Measurements from ENCODE around the gene GSX2. TPM values are rescaled to one million over a fixed set of nuclear protein-coding genes. Genes with fewer than 3 reads are reported as not detected.

GSX2 gene
- total RNA-seq, 1 donor from 2014 or later: not detected

GRCh38 chr4:54062392-54062791 is 37.6 kb upstream of the GSX2 start:
- H3K27me3 Mint-ChIP-seq (ENCODE audit: unreplicated experiment): peaks cover 5% of the 10 kb centered on the region
- no peak for TF ChIP-seq CTCF (IDR thresholded peaks at IDR 0.05; ENCODE audit: partially characterized antibody, unreplicated experiment)
- H3K9me3 Mint-ChIP-seq (ENCODE audit: unreplicated experiment): peaks cover 6% of the 10 kb centered on the region
- peaks cover 5% of the 10 kb centered on the region for H3K4me1 Mint-ChIP-seq (ENCODE audit: low read depth, unreplicated experiment)
- H3K27ac Mint-ChIP-seq (ENCODE audit: unreplicated experiment): no peak overlapping the region
- no peaks in the 10 kb centered on the region for H3K36me3 Mint-ChIP-seq (ENCODE audit: unreplicated experiment)
- peak overlapping the region; percentile 53 for H3K4me3 Mint-ChIP-seq (ENCODE audit: unreplicated experiment)
- no peak for DNase-seq

- H3K9me3 Mint-ChIP-seq (ENCODE audit: unreplicated experiment): peaks cover 6% of the 10 kb centered on the region
- DNase-seq: no peak
- H3K27me3 Mint-ChIP-seq (ENCODE audit: unreplicated experiment): peaks cover 6% of the 10 kb centered on the region
- TF ChIP-seq CTCF (IDR thresholded peaks at IDR 0.05; ENCODE audit: partially characterized antibody, unreplicated experiment): no peak
- H3K4me3 Mint-ChIP-seq (ENCODE audit: unreplicated experiment): peak overlapping the region; percentile 92
- H3K27ac Mint-ChIP-seq (ENCODE audit: unreplicated experiment): no peak overlapping the region
- peaks cover 5% of the 10 kb centered on the region for H3K4me1 Mint-ChIP-seq (ENCODE audit: low read depth, unreplicated experiment)
- no peaks in the 10 kb centered on the region for H3K36me3 Mint-ChIP-seq (ENCODE audit: unreplicated experiment)
Observed at GRCh38 chr4:54063229-54063628, 36.7 kb upstream of the GSX2 start.

- H3K36me3 Mint-ChIP-seq (ENCODE audit: unreplicated experiment): no peaks in the 10 kb centered on the region
- peak overlapping the region; percentile 92 for H3K4me3 Mint-ChIP-seq (ENCODE audit: unreplicated experiment)
- H3K9me3 Mint-ChIP-seq (ENCODE audit: unreplicated experiment): peaks cover 6% of the 10 kb centered on the region
- peak; percentile 58 for DNase-seq
- peaks cover 6% of the 10 kb centered on the region for H3K27me3 Mint-ChIP-seq (ENCODE audit: unreplicated experiment)
- no peak for TF ChIP-seq CTCF (IDR thresholded peaks at IDR 0.05; ENCODE audit: partially characterized antibody, unreplicated experiment)
- peak overlapping the region; percentile 83 for H3K27ac Mint-ChIP-seq (ENCODE audit: unreplicated experiment)
- H3K4me1 Mint-ChIP-seq (ENCODE audit: low read depth, unreplicated experiment): peaks cover 5% of the 10 kb centered on the region
Observed at GRCh38 chr4:54063737-54064316, 36.1 kb upstream of the GSX2 start.

- Mint-ChIP-seq H3K9me3 (ENCODE audit: unreplicated experiment) (peaks cover 6% of the 10 kb centered on the region), H3K27ac (ENCODE audit: unreplicated experiment) (peak within 1 kb of the TSS; percentile 83), H3K4me1 (ENCODE audit: low read depth, unreplicated experiment) (peaks cover 5% of the 10 kb centered on the region), H3K4me3 (ENCODE audit: unreplicated experiment) (peak within 1 kb of the TSS; percentile 92), H3K36me3 (ENCODE audit: unreplicated experiment) (no peaks in the 10 kb centered on the region), H3K27me3 (ENCODE audit: unreplicated experiment) (peaks cover 6% of the 10 kb centered on the region)
- DNase-seq: peak; percentile 94
- TF ChIP-seq CTCF (IDR thresholded peaks at IDR 0.05; ENCODE audit: partially characterized antibody, unreplicated experiment): no peak
Observed at GRCh38 chr4:54064317-54065111, 35.4 kb upstream of the GSX2 start, which contains the start of gene CHIC2. Gene CHIC2, minus strand, starts transcription at chr4:54064605. Its CDS starts 305 bp downstream, at chr4:54064300.

Data from glutamatergic neuron (in vitro differentiated cells).